Measurements from ENCODE around the gene PRRC1. TPM values are rescaled to one million over a fixed set of nuclear protein-coding genes. Genes with fewer than 3 reads are reported as not detected.
A peak's percentile ranks its signal among the peaks of the same experiment; 100 is the strongest.

PRRC1 gene
- total and polyA plus RNA-seq, 2 experiments from 2014 or later, result 31.9 to 33.9 TPM

GRCh38 chr5:127602896-127603844 lies 85.7 kb downstream of the PRRC1 start:
- Histone ChIP-seq H3K27me3 (no peaks in the 10 kb centered on the region), H3K4me3 (no peak overlapping the region), H3K4me1 (ENCODE audit: low read depth) (peaks cover 12% of the 10 kb centered on the region), H3K36me3 (no peaks in the 10 kb centered on the region), H3K27ac (peak overlapping the region; percentile 17), H3K9me3 (ENCODE audit: low read depth) (no peaks in the 10 kb centered on the region)
- no peak for DNase-seq (ENCODE audit: low read depth in 1 of 2, low spot score in 1 of 2)
- TF ChIP-seq, protein P1, sequence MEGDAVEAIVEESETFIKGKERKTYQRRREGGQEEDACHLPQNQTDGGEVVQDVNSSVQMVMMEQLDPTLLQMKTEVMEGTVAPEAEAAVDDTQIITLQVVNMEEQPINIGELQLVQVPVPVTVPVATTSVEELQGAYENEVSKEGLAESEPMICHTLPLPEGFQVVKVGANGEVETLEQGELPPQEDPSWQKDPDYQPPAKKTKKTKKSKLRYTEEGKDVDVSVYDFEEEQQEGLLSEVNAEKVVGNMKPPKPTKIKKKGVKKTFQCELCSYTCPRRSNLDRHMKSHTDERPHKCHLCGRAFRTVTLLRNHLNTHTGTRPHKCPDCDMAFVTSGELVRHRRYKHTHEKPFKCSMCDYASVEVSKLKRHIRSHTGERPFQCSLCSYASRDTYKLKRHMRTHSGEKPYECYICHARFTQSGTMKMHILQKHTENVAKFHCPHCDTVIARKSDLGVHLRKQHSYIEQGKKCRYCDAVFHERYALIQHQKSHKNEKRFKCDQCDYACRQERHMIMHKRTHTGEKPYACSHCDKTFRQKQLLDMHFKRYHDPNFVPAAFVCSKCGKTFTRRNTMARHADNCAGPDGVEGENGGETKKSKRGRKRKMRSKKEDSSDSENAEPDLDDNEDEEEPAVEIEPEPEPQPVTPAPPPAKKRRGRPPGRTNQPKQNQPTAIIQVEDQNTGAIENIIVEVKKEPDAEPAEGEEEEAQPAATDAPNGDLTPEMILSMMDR (IDR thresholded peaks at IDR 0.05; ENCODE audit: low read depth, low read length), result no peak

Other genes starting within 250 kb of the PRRC1 start
- 8.2 and 8.8 TPM in 2 replicates for gene MEGF10, start 226.8 kb upstream of the PRRC1 start, total RNA-seq
- 1.7 and 6.5 TPM in 2 replicates for gene MEGF10, start 226.8 kb upstream of the PRRC1 start, polyA plus RNA-seq
- gene CTXN3, start 131.4 kb downstream of the PRRC1 start, total RNA-seq, result not detected in 2 replicates
- gene CTXN3, start 131.4 kb downstream of the PRRC1 start, polyA plus RNA-seq, result not detected in 2 replicates
- not detected in 2 replicates for gene CCDC192, start 185.8 kb downstream of the PRRC1 start, total RNA-seq
- 0.92 and 1.3 TPM in 2 replicates for gene CCDC192, start 185.8 kb downstream of the PRRC1 start, polyA plus RNA-seq